ENCODE results near the gene P3H1.

Gene P3H1

GRCh38 chr1:42801832-42802473 lies 35.1 kb upstream of the P3H1 start:
- Histone ChIP-seq H3K27me3 (replicated peaks) (no peaks in the 10 kb centered on the region), H3K27ac (no peak overlapping the region), H3K4me3 (ENCODE audit: low read depth, low read length) (no peak overlapping the region), H3K36me3 (replicated peaks) (no peaks in the 10 kb centered on the region)
- no peak for DNase-seq
- TF ChIP-seq CTCF (IDR thresholded peaks at IDR 0.05; ENCODE audit: low read depth, low read length, missing control alignments) = no peak
- in situ Hi-C loops (cut with HindIII; ENCODE audit: low pct_ligation_motif_present, low sequenced_read_pairs) = no loop called here

DNA sequence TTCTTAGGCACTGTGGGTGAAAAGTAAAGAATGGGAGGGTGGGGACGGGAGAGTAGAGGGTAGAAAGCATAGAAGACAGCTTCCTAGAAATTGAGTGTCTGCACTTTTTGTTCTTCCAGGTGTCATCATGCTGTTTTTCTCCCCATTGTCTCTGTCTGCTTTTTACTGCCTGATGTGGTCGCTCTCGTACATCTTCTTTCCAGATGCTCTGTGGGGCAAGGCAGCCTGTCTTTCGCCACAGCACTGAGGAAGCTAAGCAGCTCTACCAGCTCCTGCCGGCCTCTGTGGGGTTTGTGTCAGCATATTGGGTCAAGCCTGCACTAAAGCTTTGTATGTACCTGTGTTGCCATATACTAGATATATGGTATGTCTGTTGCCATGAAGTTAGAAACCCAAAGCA lies 31.2 kb upstream of the P3H1 start:
- no peak for DNase-seq
- Histone ChIP-seq H3K4me3 (ENCODE audit: low read depth, low read length) (no peak overlapping the region), H3K27ac (no peak overlapping the region), H3K27me3 (replicated peaks) (no peaks in the 10 kb centered on the region), H3K36me3 (replicated peaks) (no peaks in the 10 kb centered on the region)
- no peak for TF ChIP-seq CTCF (IDR thresholded peaks at IDR 0.05; ENCODE audit: low read depth, low read length, missing control alignments)
- in situ Hi-C loops (cut with HindIII; ENCODE audit: low pct_ligation_motif_present, low sequenced_read_pairs) = no loop called here

DNA sequence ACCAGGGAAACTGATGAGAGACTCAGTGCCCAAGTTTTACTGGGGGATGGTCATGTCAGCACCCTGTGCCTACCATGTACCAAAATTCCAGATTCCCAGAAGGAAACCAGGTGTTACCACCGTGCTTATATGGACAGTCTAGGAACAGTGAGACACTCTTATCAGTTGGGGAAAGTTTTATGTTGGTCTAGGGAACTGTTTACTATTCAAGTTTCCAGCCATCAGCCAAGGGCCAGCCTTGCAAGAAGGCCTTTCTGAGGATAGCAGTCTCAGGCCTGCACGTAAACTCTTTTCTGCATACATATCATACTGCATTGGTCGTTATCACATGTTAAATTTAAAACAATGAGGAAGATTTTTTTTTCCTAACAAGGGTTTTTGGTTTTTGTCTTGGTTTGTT lies 30.6 kb upstream of the P3H1 start:
- in situ Hi-C loops (cut with HindIII; ENCODE audit: low pct_ligation_motif_present, low sequenced_read_pairs) = no loop called here

DNA sequence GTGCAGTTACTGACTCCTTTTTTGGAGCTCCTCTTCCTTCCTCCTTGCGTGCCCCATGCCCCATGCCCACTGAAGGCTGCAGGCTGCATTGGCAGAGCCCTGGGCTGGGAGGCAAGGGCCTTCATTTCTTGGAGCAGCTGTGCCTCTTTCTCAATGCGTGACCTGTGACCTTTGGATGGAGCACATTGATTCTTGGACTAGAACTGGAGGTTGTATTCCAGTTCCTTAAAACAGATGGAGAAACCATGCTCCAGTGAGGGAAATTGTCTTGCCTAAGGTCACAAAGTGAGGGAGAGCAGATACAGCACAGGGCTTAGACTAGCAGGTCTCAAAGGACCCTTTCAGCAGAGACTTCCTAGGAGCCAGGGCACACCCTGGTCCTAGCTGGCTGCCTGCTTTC lies 27.0 kb upstream of the P3H1 start:
- Histone ChIP-seq H3K4me3 (ENCODE audit: low read depth, low read length) (no peak overlapping the region), H3K36me3 (replicated peaks) (no peaks in the 10 kb centered on the region), H3K27ac (no peak overlapping the region), H3K27me3 (replicated peaks) (no peaks in the 10 kb centered on the region)
- DNase-seq = no peak
- TF ChIP-seq CTCF (IDR thresholded peaks at IDR 0.05; ENCODE audit: low read depth, low read length, missing control alignments) = no peak
- in situ Hi-C loops (cut with HindIII; ENCODE audit: low pct_ligation_motif_present, low sequenced_read_pairs) = no loop called here

More for the DNA sequence above, 30.6 kb upstream of the P3H1 start:
- H3K4me3 ChIP-seq (ENCODE audit: low read depth, low read length) = no peak overlapping the region
- no peaks in the 10 kb centered on the region for H3K27me3 ChIP-seq (replicated peaks)
- H3K36me3 ChIP-seq (replicated peaks) = no peaks in the 10 kb centered on the region
- no peak overlapping the region for H3K27ac ChIP-seq
- TF ChIP-seq CTCF (IDR thresholded peaks at IDR 0.05; ENCODE audit: low read depth, low read length, missing control alignments) = no peak
- DNase-seq = no peak

DNA sequence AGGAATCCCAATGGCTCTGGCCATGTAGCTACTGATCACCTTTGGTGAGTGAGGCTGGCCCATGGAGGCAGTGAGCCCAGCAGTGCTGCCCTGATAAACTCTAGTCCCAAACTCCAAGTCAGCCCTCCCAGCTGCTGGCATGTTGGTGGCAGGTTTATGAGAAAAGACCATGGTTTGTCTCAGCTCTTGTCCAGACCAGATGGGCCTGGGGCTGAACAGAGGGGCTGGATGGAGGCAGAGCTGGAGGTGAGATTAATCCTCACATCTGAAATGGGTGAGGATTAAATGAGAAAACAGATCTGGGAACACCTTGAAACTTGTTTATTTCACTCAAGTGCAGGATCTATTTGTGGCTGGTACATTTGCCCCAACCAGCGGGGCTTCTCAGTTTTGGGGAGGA lies 21.2 kb upstream of the P3H1 start:
- no peaks in the 10 kb centered on the region for H3K36me3 ChIP-seq (replicated peaks)

More for the DNA sequence above, 21.2 kb upstream of the P3H1 start:
- no peak for DNase-seq
- Histone ChIP-seq H3K4me3 (ENCODE audit: low read depth, low read length) (no peak overlapping the region), H3K27me3 (replicated peaks) (no peaks in the 10 kb centered on the region), H3K27ac (no peak overlapping the region)
- no peak for TF ChIP-seq CTCF (IDR thresholded peaks at IDR 0.05; ENCODE audit: low read depth, low read length, missing control alignments)
- in situ Hi-C loops (cut with HindIII; ENCODE audit: low pct_ligation_motif_present, low sequenced_read_pairs) = no loop called here

Data from brain microvascular endothelial cell (primary cell).